ENCODE measurements around the gene ADAMTS19. TPM values are rescaled to one million over a fixed set of nuclear protein-coding genes. Genes with fewer than 3 reads are reported as not detected.

The ADAMTS19 gene
- total and polyA plus RNA-seq, 9 of the 15 experiments (the other 6 are each of a cell fraction or from before 2014, with no cell fraction given): not detected

DNA sequence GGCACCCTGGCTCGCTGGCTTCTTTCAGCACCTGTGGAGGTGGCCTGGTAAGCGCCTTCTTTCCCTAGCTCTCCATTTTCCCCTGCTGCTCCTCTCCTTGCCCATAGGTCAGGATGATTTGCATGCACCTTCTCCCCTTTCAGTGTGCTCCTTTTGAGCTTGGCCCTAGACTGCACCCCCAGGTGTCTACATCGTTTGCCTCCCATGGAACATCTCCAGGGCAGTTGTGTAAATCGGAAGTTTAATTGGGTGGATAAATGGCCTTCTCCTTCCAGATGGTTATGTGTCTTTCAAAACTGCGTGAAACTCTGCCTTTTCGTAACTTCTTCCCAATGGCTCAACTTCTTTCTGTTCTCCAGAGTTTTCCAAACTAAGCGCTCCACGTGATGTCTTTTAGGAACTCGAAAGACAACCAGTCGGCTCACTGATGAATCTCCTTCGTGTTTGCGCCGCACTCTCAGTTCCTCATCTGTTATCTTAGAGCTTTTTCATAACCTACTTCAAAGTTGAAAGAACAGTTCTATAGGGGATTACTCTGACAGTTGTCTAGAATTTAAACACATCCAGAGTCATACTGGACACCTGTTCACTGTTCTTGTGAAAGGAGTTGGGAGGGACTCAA lies 1.7 kb downstream of the ADAMTS19 start:
- POLR2A ChIA-PET: no interaction called here
- H3K4me3 ChIP-seq: no peak overlapping the region
- no peaks in the 10 kb centered on the region for H4K20me1 ChIP-seq (replicated peaks; ENCODE audit: control insufficient read depth, insufficient read depth, low read length)
- no peak overlapping the region for H3K4me2 ChIP-seq (ENCODE audit: insufficient read depth, low read length)
- H3K9ac ChIP-seq (ENCODE audit: insufficient read depth in 1 of 2, low read depth in 2 of 2, low read length in 2 of 2): no peak overlapping the region
- H3K9me1 ChIP-seq (ENCODE audit: control insufficient read depth, insufficient read depth, low read length): no peaks in the 10 kb centered on the region
- H3K9me3 ChIP-seq (replicated peaks; ENCODE audit: control insufficient read depth, insufficient read depth, low read depth, low read length): no peaks in the 10 kb centered on the region
- no peaks in the 10 kb centered on the region for H3K36me3 ChIP-seq (ENCODE audit: control insufficient read depth, insufficient read depth, low read length)
- FAIRE-seq (no peak), DNase-seq (ENCODE audit: extremely low read depth in 1 of 4, low spot score in 3 of 4) (no peak), ATAC-seq (no peak)
- H2AFZ ChIP-seq (ENCODE audit: low read depth, low read length): no peak overlapping the region
- CTCF ChIA-PET (ENCODE audit: low intra/inter-chr PET ratio): no interaction called here
- H3K27me3 ChIP-seq (ENCODE audit: control insufficient read depth in 2 of 2, insufficient read depth in 2 of 2, low read length in 2 of 2): no peaks in the 10 kb centered on the region; a peak in 1 of 5 replicates
- BruUV-seq (replicated peaks): no TSS peak
- 14% methylated on average over 11 of the region's 13 CpGs for WGBS (ENCODE audit: insufficient coverage, low coverage, missing lambda C conversion rate)
- intact Hi-C loops (cut with micrococcal nuclease): no loop called here
- H3K4me1 ChIP-seq (replicated peaks in 1 of 2; ENCODE audit: control insufficient read depth in 2 of 2, insufficient read depth in 2 of 2, low read length in 2 of 2): no peaks in the 10 kb centered on the region; a peak in 1 of 5 replicates
- H3K27ac ChIP-seq (ENCODE audit: extremely low read depth, low read depth, low read length): no peak overlapping the region
- TF ChIP-seq, protein P1, sequence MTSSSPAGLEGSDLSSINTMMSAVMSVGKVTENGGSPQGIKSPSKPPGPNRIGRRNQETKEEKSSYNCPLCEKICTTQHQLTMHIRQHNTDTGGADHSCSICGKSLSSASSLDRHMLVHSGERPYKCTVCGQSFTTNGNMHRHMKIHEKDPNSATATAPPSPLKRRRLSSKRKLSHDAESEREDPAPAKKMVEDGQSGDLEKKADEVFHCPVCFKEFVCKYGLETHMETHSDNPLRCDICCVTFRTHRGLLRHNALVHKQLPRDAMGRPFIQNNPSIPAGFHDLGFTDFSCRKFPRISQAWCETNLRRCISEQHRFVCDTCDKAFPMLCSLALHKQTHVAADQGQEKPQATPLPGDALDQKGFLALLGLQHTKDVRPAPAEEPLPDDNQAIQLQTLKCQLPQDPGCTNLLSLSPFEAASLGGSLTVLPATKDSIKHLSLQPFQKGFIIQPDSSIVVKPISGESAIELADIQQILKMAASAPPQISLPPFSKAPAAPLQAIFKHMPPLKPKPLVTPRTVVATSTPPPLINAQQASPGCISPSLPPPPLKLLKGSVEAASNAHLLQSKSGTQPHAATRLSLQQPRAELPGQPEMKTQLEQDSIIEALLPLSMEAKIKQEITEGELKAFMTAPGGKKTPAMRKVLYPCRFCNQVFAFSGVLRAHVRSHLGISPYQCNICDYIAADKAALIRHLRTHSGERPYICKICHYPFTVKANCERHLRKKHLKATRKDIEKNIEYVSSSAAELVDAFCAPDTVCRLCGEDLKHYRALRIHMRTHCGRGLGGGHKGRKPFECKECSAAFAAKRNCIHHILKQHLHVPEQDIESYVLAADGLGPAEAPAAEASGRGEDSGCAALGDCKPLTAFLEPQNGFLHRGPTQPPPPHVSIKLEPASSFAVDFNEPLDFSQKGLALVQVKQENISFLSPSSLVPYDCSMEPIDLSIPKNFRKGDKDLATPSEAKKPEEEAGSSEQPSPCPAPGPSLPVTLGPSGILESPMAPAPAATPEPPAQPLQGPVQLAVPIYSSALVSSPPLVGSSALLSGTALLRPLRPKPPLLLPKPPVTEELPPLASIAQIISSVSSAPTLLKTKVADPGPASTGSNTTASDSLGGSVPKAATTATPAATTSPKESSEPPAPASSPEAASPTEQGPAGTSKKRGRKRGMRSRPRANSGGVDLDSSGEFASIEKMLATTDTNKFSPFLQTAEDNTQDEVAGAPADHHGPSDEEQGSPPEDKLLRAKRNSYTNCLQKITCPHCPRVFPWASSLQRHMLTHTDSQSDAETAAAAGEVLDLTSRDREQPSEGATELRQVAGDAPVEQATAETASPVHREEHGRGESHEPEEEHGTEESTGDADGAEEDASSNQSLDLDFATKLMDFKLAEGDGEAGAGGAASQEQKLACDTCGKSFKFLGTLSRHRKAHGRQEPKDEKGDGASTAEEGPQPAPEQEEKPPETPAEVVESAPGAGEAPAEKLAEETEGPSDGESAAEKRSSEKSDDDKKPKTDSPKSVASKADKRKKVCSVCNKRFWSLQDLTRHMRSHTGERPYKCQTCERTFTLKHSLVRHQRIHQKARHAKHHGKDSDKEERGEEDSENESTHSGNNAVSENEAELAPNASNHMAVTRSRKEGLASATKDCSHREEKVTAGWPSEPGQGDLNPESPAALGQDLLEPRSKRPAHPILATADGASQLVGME (CRISPR knock-in tag; IDR thresholded peaks at IDR 0.05): no peak
- TF ChIP-seq ATF7 (IDR thresholded peaks at IDR 0.05) (no peak), ZNF696 (CRISPR knock-in tag; conservative IDR thresholded peaks at IDR 0.05) (no peak), PHB2 (IDR thresholded peaks at IDR 0.05; ENCODE audit: low read depth) (no peak), ZNF57 (CRISPR knock-in tag; IDR thresholded peaks at IDR 0.05) (no peak), TAF15 (IDR thresholded peaks at IDR 0.05; ENCODE audit: low read depth, low read length) (no peak)
- TF ChIP-seq, protein P2, sequence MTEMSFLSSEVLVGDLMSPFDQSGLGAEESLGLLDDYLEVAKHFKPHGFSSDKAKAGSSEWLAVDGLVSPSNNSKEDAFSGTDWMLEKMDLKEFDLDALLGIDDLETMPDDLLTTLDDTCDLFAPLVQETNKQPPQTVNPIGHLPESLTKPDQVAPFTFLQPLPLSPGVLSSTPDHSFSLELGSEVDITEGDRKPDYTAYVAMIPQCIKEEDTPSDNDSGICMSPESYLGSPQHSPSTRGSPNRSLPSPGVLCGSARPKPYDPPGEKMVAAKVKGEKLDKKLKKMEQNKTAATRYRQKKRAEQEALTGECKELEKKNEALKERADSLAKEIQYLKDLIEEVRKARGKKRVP (CRISPR knock-in tag; IDR thresholded peaks at IDR 0.05): no peak
- no peaks in the 10 kb centered on the region for H3K79me2 ChIP-seq (ENCODE audit: control insufficient read depth, insufficient read depth, low read length)
- in situ Hi-C loops (cut with MboI): no loop called here

Data from K562 (cell line).